Panc1 (cell line): ENCODE data around the gene GNPNAT1. TPM values are rescaled to one million over a fixed set of nuclear protein-coding genes. Genes with fewer than 3 reads are reported as not detected.

Source experiments
- ATAC-seq: fragments of 200-7000 bp; cut with Tn5 transposase; 2 replicates; pipeline ENCODE4 v1.9.1; 2020; ENCODE audit warnings: mild to moderate bottlenecking, moderate library complexity
- BruUV-seq: library from RNA; stranded (reverse); fragments of 400-500 nt; replicated peaks from 2 replicates; lab custom pipeline; 2021; lab: Mats Ljungman, UMichigan
- CTCF ChIA-PET: fragments of 300-600 bp; sonication (Branson Sonifier 250); formaldehyde crosslinking; loops from one replicate; lab custom pipeline; 2022; ENCODE audit warnings: antibody characterized with exemption; lab: Charles Lee
- POLR2A ChIA-PET: fragments of 300-600 bp; sonication (Branson Sonifier 250); formaldehyde crosslinking; loops from one replicate; lab custom pipeline; 2022; ENCODE audit warnings: antibody characterized with exemption; lab: Charles Lee
- DNase-seq: peaks from one replicate; pipeline ENCODE4 v3.0.0-alpha.2; 2010; ENCODE audit warnings: low read depth, low spot score
- H3K27ac ChIP-seq: 2 replicates; pipeline ENCODE4 v1.5.1; 2011; ENCODE audit warnings: mild to moderate bottlenecking, low read length, inconsistent platforms
- H3K27me3 ChIP-seq: fragments of 200-500 bp; sonication (Bioruptor generic); 2 replicates; pipeline ENCODE4 v1.6.0; 2014; ENCODE audit warnings: low read length, inconsistent platforms; ENCODE audit not compliant: control insufficient read depth, insufficient read depth
- H3K36me3 ChIP-seq: fragments of 200-500 bp; sonication (Bioruptor generic); 2 replicates; pipeline ENCODE4 v1.5.1; 2014; ENCODE audit warnings: inconsistent platforms, mild to moderate bottlenecking, low read length, moderate library complexity; ENCODE audit not compliant: control insufficient read depth, insufficient read depth
- H3K4me1 ChIP-seq: 2 replicates; pipeline ENCODE4 v1.5.1; 2011; ENCODE audit warnings: inconsistent platforms, mild to moderate bottlenecking, low read length, moderate library complexity; ENCODE audit not compliant: control insufficient read depth, insufficient read depth
- H3K4me3 ChIP-seq, 2 experiments: 2 replicates each; pipeline ENCODE4 v1.5.1; 2011 to 2012; ENCODE audit warnings: low read depth in 2 of 2, low read length in 2 of 2, mild to moderate bottlenecking in 2 of 2, inconsistent platforms in 1 of 2, moderate library complexity in 1 of 2
- H3K9me3 ChIP-seq: fragments of 200-500 bp; sonication (Bioruptor generic); 2 replicates; pipeline ENCODE4 v1.5.1; 2014; ENCODE audit warnings: low read depth, mild to moderate bottlenecking, inconsistent platforms, low read length, moderate library complexity; ENCODE audit not compliant: control insufficient read depth, insufficient read depth
- CTCF ChIP-seq: fragments of 450-650 bp; IDR thresholded peaks from 2 replicates; pipeline ENCODE4 v1.5.1; 2017; ENCODE audit warnings: mild to moderate bottlenecking
- POLR2AphosphoS5 ChIP-seq: IDR thresholded peaks from 2 replicates; pipeline ENCODE4 v1.6.1; 2012; ENCODE audit warnings: mild to moderate bottlenecking, low read depth, low read length, moderate library complexity
- REST ChIP-seq, 2 experiments: IDR thresholded peaks; 2 replicates each; pipeline ENCODE4 v1.6.1; 2011 to 2012; ENCODE audit warnings: low read depth in 2 of 2, control low read depth in 1 of 2, low read length in 1 of 2, mild to moderate bottlenecking in 1 of 2, moderate library complexity in 1 of 2; ENCODE audit not compliant: insufficient read depth in 1 of 2
- SIN3A ChIP-seq: IDR thresholded peaks from 2 replicates; pipeline ENCODE4 v1.6.1; 2012; ENCODE audit warnings: low read depth, mild to moderate bottlenecking, low read length, moderate library complexity, borderline replicate concordance; ENCODE audit not compliant: insufficient read depth
- TCF7L2 ChIP-seq: IDR thresholded peaks from 2 replicates; pipeline ENCODE4 v1.6.1; 2011; ENCODE audit warnings: mild to moderate bottlenecking, low read depth, low read length, inconsistent platforms
- in situ Hi-C: cut with HindIII; loops from 2 replicates; pipeline ENCODE4 v1.10.0; 2016; ENCODE audit warnings: low sequenced_read_pairs, low pct_unique_long_range_greater_than_20kb
- intact Hi-C: fragments of 100-400 bp; cut with micrococcal nuclease; formaldehyde crosslinking; loops from one replicate; pipeline ENCODE4 v1.10.0; 2022; ENCODE audit not compliant: unreplicated experiment
- total RNA-seq: library from RNA; stranded (reverse); gene quantifications from one replicate; pipeline ENCODE4 v1.2.1, GENCODE V29; 2021; ENCODE audit not compliant: unreplicated experiment

GNPNAT1 gene
- total RNA-seq, 1 experiment from 2014 or later = 22.2 TPM

GRCh38 chr14:52835122-52835903, 43.9 kb upstream of the GNPNAT1 start:
- no peak for DNase-seq
- POLR2A ChIA-PET = no interaction called here
- Histone ChIP-seq H3K9me3 (no peaks in the 10 kb centered on the region), H3K27me3 (no peaks in the 10 kb centered on the region), H3K4me3 (no peak overlapping the region), H3K36me3 (no peaks in the 10 kb centered on the region), H3K27ac (no peak overlapping the region), H3K4me1 (no peaks in the 10 kb centered on the region)
- no peak for ATAC-seq
- BruUV-seq = no TSS peak
- CTCF ChIA-PET = no interaction called here
- in situ Hi-C loops = no loop called here
- TF ChIP-seq POLR2AphosphoS5 (no peak), CTCF (no peak), SIN3A (no peak), REST (IDR thresholded peaks at IDR 0.05; ENCODE audit: insufficient read depth in 1 of 2, low read depth in 2 of 2, low read length in 1 of 2) (no peak), TCF7L2 (no peak)
- intact Hi-C loops = no loop called here

GRCh38 chr14:52834440-52834842, 43.0 kb upstream of the GNPNAT1 start:
- no peak for TF ChIP-seq POLR2AphosphoS5
- TF ChIP-seq CTCF = no peak
- no TSS peak for BruUV-seq
- in situ Hi-C loops = no loop called here
- ATAC-seq (no peak), DNase-seq (no peak)
- POLR2A ChIA-PET = interaction anchor here (0.7 kb wide), 1 partner anchor 413 kb away, joined by 6 read pairs; no protein-coding TSS in a partner anchor
- no peaks in the 10 kb centered on the region for H3K4me1 ChIP-seq
- H3K27me3 ChIP-seq = no peaks in the 10 kb centered on the region
- intact Hi-C loops = no loop called here
- no peaks in the 10 kb centered on the region for H3K36me3 ChIP-seq
- no peaks in the 10 kb centered on the region for H3K9me3 ChIP-seq
- no peak overlapping the region for H3K4me3 ChIP-seq
- H3K27ac ChIP-seq = no peak overlapping the region
- CTCF ChIA-PET = no interaction called here
